ENCODE data around the gene ROR2. TPM values are rescaled to one million over a fixed set of nuclear protein-coding genes. Genes with fewer than 3 reads are reported as not detected.

The ROR2 gene
- total and polyA plus RNA-seq, 4 donors: 0.13 to 0.84 (median 0.52) TPM

DNA sequence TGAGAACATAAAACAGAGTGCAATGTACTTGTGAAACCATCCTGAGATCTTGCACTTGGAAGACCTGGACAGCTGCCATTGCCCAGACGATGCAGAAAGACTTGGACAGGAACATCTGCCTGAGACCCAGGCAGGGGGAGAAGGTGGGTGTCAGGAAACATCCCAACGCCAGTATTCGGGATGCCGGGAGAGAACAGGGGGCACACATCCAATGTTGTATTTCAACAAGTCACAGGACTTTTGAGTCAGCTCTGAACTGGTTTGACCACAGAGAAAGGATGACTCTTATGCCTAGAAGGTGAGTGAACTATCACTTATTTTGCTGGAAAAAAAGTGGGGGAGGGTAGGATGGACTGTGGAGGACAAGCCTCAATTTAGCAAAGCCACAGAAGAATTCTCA is 124.6 kb downstream of the ROR2 start:
- no peaks in the 10 kb centered on the region for H3K9me3 ChIP-seq (ENCODE audit: control insufficient read depth in 4 of 4, low read length in 3 of 4)
- H3K36me3 ChIP-seq (ENCODE audit: control insufficient read depth in 4 of 4, insufficient read depth in 3 of 4, low read depth in 1 of 4, low read length in 3 of 4): no peaks in the 10 kb centered on the region
- peaks cover 0 to 2% (median 1%) of the 10 kb centered on the region in 4 donors for H3K27me3 ChIP-seq (ENCODE audit: control insufficient read depth in 4 of 4, insufficient read depth in 4 of 4, low read length in 3 of 4)
- H3K27ac ChIP-seq (ENCODE audit: low read depth in 1 of 2, low read length in 2 of 2): no peak overlapping the region
- no peak for DNase-seq (ENCODE audit: low spot score)
- TF ChIP-seq ZBTB33 (IDR thresholded peaks at IDR 0.05) (no peak), FOXA2 (IDR thresholded peaks at IDR 0.05) (no peak), NR2F2 (IDR thresholded peaks at IDR 0.05) (no peak), EGR1 (IDR thresholded peaks at IDR 0.05; ENCODE audit: low read depth in 2 of 2) (no peak), HNF4A (conservative IDR thresholded peaks at IDR 0.05) (no peak), RAD21 (IDR thresholded peaks at IDR 0.05) (no peak), JUND (IDR thresholded peaks at IDR 0.05) (no peak), TAF1 (conservative IDR thresholded peaks at IDR 0.05) (no peak)
- TF ChIP-seq, protein P1, sequence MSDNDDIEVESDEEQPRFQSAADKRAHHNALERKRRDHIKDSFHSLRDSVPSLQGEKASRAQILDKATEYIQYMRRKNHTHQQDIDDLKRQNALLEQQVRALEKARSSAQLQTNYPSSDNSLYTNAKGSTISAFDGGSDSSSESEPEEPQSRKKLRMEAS (IDR thresholded peaks at IDR 0.05): no peak
- TF ChIP-seq, protein P2, sequence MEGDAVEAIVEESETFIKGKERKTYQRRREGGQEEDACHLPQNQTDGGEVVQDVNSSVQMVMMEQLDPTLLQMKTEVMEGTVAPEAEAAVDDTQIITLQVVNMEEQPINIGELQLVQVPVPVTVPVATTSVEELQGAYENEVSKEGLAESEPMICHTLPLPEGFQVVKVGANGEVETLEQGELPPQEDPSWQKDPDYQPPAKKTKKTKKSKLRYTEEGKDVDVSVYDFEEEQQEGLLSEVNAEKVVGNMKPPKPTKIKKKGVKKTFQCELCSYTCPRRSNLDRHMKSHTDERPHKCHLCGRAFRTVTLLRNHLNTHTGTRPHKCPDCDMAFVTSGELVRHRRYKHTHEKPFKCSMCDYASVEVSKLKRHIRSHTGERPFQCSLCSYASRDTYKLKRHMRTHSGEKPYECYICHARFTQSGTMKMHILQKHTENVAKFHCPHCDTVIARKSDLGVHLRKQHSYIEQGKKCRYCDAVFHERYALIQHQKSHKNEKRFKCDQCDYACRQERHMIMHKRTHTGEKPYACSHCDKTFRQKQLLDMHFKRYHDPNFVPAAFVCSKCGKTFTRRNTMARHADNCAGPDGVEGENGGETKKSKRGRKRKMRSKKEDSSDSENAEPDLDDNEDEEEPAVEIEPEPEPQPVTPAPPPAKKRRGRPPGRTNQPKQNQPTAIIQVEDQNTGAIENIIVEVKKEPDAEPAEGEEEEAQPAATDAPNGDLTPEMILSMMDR (IDR thresholded peaks at IDR 0.05; ENCODE audit: low read depth, low read length, missing input control): no peak
- TF ChIP-seq, protein P3, sequence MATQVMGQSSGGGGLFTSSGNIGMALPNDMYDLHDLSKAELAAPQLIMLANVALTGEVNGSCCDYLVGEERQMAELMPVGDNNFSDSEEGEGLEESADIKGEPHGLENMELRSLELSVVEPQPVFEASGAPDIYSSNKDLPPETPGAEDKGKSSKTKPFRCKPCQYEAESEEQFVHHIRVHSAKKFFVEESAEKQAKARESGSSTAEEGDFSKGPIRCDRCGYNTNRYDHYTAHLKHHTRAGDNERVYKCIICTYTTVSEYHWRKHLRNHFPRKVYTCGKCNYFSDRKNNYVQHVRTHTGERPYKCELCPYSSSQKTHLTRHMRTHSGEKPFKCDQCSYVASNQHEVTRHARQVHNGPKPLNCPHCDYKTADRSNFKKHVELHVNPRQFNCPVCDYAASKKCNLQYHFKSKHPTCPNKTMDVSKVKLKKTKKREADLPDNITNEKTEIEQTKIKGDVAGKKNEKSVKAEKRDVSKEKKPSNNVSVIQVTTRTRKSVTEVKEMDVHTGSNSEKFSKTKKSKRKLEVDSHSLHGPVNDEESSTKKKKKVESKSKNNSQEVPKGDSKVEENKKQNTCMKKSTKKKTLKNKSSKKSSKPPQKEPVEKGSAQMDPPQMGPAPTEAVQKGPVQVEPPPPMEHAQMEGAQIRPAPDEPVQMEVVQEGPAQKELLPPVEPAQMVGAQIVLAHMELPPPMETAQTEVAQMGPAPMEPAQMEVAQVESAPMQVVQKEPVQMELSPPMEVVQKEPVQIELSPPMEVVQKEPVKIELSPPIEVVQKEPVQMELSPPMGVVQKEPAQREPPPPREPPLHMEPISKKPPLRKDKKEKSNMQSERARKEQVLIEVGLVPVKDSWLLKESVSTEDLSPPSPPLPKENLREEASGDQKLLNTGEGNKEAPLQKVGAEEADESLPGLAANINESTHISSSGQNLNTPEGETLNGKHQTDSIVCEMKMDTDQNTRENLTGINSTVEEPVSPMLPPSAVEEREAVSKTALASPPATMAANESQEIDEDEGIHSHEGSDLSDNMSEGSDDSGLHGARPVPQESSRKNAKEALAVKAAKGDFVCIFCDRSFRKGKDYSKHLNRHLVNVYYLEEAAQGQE (IDR thresholded peaks at IDR 0.05): no peak
- H3K4me1 ChIP-seq (ENCODE audit: control insufficient read depth in 4 of 4, insufficient read depth in 4 of 4, low read length in 3 of 4): no peaks in the 10 kb centered on the region
- WGBS: 69% methylated on average over 4 of the region's 4 CpGs
- no peak overlapping the region for H3K4me3 ChIP-seq (ENCODE audit: low read depth in 1 of 3, low read length in 3 of 3)
- no peak overlapping the region for H3K9ac ChIP-seq (ENCODE audit: low read depth in 1 of 2, low read length in 2 of 2)

DNA sequence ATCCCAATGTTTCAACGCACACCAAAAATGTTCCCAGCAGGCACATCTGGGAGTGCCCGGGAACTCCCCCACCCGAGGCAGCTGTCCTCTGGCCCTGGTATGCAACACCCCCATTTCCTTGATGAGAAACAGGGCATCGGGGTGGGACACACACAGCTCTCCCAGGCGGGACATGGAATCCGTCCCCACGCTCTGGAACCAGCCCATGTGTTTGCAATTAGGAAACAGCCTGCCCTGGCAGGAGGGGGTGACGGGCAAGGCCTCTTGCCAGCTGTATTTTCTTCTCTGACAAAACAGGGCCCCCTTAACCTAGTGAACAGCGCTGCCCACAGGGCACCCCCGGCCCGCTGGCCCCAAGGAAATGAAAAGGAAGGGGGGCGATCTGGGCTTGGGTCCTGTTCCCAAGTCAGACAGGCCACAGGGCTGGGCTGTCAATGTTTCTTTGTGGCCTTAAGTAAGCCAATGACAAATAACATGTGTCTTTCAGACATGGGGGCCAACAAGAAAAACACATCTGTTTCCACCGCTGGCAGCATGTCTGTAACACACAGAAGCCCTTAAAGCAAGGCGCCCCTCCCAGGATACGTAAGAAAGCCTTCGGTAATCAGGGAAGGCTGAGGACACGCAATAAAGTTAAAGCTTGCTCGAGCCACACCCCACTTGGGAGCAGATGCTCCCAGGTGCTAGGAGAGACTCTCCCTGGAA is 125.3 kb downstream of the ROR2 start:
- DNase-seq (ENCODE audit: low spot score): no peak
- TF ChIP-seq NR2F2 (IDR thresholded peaks at IDR 0.05) (no peak), RAD21 (IDR thresholded peaks at IDR 0.05) (no peak)
- H3K36me3 ChIP-seq (ENCODE audit: control insufficient read depth in 4 of 4, insufficient read depth in 3 of 4, low read depth in 1 of 4, low read length in 3 of 4): no peaks in the 10 kb centered on the region
- no peak overlapping the region for H3K9ac ChIP-seq (ENCODE audit: low read depth in 1 of 2, low read length in 2 of 2)
- WGBS: 70% methylated on average over 18 of the region's 18 CpGs
- H3K27ac ChIP-seq (ENCODE audit: low read depth in 1 of 2, low read length in 2 of 2): no peak overlapping the region
- no peak overlapping the region for H3K4me3 ChIP-seq (ENCODE audit: low read depth in 1 of 3, low read length in 3 of 3)
- no peaks in the 10 kb centered on the region for H3K4me1 ChIP-seq (ENCODE audit: control insufficient read depth in 4 of 4, insufficient read depth in 4 of 4, low read length in 3 of 4)
- no peaks in the 10 kb centered on the region for H3K9me3 ChIP-seq (ENCODE audit: control insufficient read depth in 4 of 4, low read length in 3 of 4)
- peaks cover 0 to 2% (median 0%) of the 10 kb centered on the region in 4 donors for H3K27me3 ChIP-seq (ENCODE audit: control insufficient read depth in 4 of 4, insufficient read depth in 4 of 4, low read length in 3 of 4)

Data from liver (tissue), 9 donors.